RKO (cell line): ENCODE results near the gene KCNMA1.

Experiments used
- DNase-seq: peaks from one replicate; pipeline ENCODE4 v3.0.0-alpha.2; 2016; ENCODE audit warnings: low spot score

Gene KCNMA1

GRCh38 chr10:77507291-77507880, 130.2 kb downstream of the KCNMA1 start:
- no peak for DNase-seq

- no peak for DNase-seq
Measured at GRCh38 chr10:77506517-77507200, 130.9 kb downstream of the KCNMA1 start.

- peak; percentile 56 for DNase-seq
Measured at GRCh38 chr10:77505431-77506334, 131.9 kb downstream of the KCNMA1 start.

GRCh38 chr10:77504873-77505257, 132.7 kb downstream of the KCNMA1 start:
- DNase-seq = peak; percentile 8

GRCh38 chr10:77504196-77504872, 133.3 kb downstream of the KCNMA1 start:
- DNase-seq = no peak

- DNase-seq = peak; percentile 20
Measured at GRCh38 chr10:77501846-77502261, 135.8 kb downstream of the KCNMA1 start.

GRCh38 chr10:77501152-77501845, 136.3 kb downstream of the KCNMA1 start:
- peak; percentile 63 for DNase-seq

- no peak for DNase-seq
Measured at GRCh38 chr10:77500754-77501151, 136.9 kb downstream of the KCNMA1 start.

- DNase-seq = no peak
Measured at GRCh38 chr10:77498829-77499228, 138.8 kb downstream of the KCNMA1 start.

GRCh38 chr10:77498210-77498609, 139.4 kb downstream of the KCNMA1 start:
- no peak for DNase-seq

GRCh38 chr10:77497748-77498147, 139.9 kb downstream of the KCNMA1 start:
- no peak for DNase-seq

- no peak for DNase-seq
Measured at GRCh38 chr10:77496941-77497420, 140.6 kb downstream of the KCNMA1 start.

GRCh38 chr10:77494756-77495541, 142.7 kb downstream of the KCNMA1 start:
- DNase-seq = no peak

GRCh38 chr10:77494327-77494726, 143.3 kb downstream of the KCNMA1 start:
- no peak for DNase-seq

- DNase-seq = no peak
Measured at GRCh38 chr10:77493851-77494261, 143.8 kb downstream of the KCNMA1 start.

- no peak for DNase-seq
Measured at GRCh38 chr10:77493239-77493806, 144.3 kb downstream of the KCNMA1 start.

- no peak for DNase-seq
Measured at GRCh38 chr10:77492368-77492994, 145.1 kb downstream of the KCNMA1 start.

GRCh38 chr10:77490534-77491314, 146.9 kb downstream of the KCNMA1 start:
- no peak for DNase-seq

GRCh38 chr10:77486517-77486916, 151.1 kb downstream of the KCNMA1 start:
- no peak for DNase-seq
